Fibroblast of gingiva (primary cell): ENCODE data around the gene SEMA3A.

ENCODE experiments used
- DNase-seq: peaks from one replicate; pipeline ENCODE4 v3.0.0-alpha.2; 2011; ENCODE audit warnings: low read depth

Gene SEMA3A

GRCh38 chr7:83921941-83922607 is 272.5 kb downstream of the SEMA3A start:
- peak; percentile 38 for DNase-seq

DNA sequence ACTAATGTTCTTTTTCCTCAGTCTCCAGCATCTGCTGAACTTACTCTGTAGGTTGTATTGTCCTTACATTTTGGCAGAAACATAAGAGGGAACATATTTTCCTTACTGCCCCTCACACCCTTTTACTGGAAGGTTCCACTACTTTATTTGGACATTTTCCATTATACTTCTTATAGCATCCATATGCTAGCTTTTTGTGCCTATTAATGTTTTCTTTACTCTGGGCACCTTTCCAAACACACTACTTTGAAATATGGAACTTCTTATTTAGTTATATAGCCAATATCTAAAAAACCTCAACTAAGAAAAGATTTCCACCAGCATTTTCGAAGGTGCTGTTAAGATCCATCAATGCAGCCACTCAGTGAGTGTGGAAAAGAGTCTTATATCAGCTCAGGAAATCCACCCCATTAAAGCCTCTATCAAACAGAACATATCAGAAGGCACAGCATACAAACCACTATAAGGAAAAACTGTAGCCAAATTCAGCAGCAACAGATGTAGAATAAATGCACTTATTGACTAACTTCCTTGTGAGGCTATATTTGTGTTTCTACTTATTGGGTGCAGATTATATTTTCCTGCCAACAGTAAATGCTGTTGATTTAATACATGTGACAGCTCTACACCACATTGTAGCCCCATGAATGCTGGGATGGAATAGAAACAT is 273.2 kb downstream of the SEMA3A start:
- DNase-seq, result no peak

- no peak for DNase-seq
These were observed 276.4 kb downstream of the SEMA3A start for GRCh38 chr7:83918142-83918541.

- no peak for DNase-seq
These were observed 281.4 kb downstream of the SEMA3A start for GRCh38 chr7:83913174-83913573.

GRCh38 chr7:83908526-83908925 is 286.1 kb downstream of the SEMA3A start:
- no peak for DNase-seq
